Activated CD8-positive, alpha-beta memory T cell treated with anti-CD3 and anti-CD28 coated beads for 48 hours (primary cell): ENCODE measurements around the gene PTGDS.

Experiments
- DNase-seq, 3 experiments: peaks; one replicate each; pipeline ENCODE4 v3.0.0-alpha.2; 2020; ENCODE audit warnings: low read depth in 2 of 3, low spot score in 2 of 3

Gene PTGDS

GRCh38 chr9:137007108-137007815, 30.0 kb downstream of the PTGDS start:
- no peak for DNase-seq

GRCh38 chr9:137007816-137008270, 30.5 kb downstream of the PTGDS start:
- DNase-seq = no peak

GRCh38 chr9:137008312-137008711, 31.0 kb downstream of the PTGDS start:
- DNase-seq = no peak

DNA sequence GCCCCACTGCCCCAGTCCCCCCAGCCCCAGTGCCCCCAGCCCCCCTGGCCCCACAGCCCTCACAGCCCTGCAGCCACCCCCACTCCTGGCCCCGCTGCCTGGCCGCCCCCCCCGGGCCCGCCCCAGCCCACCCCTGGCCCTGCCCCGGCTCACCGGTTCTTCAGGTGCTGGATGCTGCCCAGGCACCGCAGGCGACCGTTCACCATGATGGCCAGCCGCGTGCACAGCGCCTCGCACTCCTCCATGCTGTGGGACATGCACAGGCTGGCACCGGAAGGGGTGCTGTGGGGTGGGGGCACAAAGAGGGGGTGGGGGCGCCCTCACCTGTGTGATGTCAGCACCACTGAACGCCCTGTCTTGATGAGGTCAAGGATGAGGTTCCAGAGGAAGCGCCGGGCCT, 31.9 kb downstream of the PTGDS start:
- no peak for DNase-seq

DNA sequence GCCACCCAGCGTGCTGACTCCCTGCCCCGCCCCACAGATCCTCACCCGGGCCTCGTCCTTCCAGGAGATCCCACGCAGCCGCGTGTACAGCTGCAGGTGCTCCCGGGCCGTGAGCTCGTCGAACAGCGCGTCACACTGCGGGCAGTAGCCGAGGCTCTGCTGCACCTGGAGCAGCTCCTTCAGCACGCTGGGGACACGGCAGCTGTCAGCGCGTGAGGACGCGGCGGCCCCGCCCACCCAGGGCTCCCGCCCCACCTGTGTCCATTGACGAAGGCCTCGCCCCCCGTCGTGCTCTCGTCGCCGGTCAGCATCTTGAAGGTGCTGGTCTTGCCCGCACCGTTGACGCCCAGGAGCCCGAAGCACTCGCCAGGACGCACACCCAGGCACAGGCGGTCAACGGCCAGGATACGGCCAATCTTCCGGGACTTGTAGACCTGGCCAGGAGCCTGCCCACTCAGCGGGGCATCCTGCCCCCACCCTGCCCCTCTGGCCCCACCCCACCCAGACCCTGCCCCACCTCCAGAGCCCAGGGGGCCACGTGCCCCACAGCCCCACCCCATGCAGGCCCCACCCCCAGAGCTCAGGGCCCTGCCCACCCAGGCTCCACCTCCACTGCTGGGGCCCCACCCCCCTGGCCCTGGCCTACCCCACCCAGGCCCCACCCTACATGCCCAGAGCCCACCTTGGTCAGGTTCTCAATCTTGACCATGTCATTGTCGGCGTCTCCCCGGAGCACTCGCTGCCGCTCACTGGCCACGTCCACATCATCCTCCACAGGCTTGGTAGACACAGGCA, 32.8 kb downstream of the PTGDS start:
- no peak for DNase-seq

GRCh38 chr9:137011156-137011555, 33.9 kb downstream of the PTGDS start:
- DNase-seq = no peak

- no peak for DNase-seq
Measured at GRCh38 chr9:137011907-137012675, 34.8 kb downstream of the PTGDS start.

DNA sequence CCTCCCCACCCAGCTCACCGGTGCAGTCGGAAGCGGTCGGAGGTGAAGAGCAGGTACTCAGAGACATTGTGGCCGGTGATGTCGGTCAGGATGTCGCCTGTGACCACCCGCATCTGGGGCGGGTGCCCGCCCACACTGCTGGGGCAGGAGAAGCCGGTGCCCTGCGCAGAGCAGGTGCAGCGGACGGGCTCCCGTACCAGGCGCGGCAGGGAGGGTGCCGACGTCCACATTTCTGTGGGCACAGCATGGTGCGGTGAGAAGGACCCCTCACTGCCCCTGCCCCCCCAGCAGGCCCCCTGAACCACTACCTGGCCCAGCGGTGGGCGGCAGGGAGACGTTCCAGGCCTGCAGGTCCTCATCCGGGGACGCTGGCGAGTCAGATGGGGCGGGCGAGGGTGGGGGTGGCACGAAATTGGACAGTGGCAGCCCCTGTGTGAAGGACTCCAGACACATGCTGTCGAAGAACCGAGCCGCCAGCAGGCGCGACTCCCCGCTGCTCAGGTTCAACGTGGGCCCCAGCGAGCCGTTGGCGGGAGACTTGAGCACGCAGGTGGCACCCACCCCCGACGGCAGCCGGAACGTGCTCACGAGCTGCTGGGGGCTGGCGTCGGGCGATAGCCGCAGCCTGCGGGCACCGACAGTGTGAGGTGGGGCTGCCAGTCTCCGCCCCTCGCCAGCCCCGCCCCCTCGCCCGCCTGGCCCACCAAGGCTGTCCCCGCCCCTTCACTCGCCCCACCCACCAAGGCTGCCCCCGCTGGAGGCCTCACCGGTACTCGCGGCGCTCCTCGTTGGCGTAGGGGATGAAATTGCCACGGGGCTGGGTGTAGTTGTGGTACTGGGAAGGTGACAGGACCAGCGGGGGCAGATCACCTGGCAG, 35.6 kb downstream of the PTGDS start:
- no peak for DNase-seq

- DNase-seq = no peak
Measured at GRCh38 chr9:137013571-137013940, 36.3 kb downstream of the PTGDS start.

DNA sequence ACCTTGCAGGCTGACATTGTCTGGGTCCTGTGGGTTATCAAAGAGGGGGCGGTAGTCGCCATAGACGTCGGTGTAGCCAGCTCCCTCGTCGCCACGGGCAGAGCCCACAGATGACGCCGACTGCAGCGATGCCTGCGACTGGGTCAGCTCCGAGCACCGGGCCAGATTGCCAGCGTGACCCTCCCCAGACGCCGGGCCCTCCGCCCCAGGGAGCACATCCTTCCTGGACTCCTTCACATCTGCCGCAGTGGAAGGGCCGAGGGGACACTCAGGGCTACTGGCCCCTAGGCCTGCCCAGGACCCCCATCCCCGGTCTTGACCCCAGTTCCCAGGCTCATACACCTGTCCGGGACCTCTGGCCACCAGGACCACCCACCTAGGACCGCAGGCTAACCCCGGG, 36.9 kb downstream of the PTGDS start:
- no peak for DNase-seq

DNA sequence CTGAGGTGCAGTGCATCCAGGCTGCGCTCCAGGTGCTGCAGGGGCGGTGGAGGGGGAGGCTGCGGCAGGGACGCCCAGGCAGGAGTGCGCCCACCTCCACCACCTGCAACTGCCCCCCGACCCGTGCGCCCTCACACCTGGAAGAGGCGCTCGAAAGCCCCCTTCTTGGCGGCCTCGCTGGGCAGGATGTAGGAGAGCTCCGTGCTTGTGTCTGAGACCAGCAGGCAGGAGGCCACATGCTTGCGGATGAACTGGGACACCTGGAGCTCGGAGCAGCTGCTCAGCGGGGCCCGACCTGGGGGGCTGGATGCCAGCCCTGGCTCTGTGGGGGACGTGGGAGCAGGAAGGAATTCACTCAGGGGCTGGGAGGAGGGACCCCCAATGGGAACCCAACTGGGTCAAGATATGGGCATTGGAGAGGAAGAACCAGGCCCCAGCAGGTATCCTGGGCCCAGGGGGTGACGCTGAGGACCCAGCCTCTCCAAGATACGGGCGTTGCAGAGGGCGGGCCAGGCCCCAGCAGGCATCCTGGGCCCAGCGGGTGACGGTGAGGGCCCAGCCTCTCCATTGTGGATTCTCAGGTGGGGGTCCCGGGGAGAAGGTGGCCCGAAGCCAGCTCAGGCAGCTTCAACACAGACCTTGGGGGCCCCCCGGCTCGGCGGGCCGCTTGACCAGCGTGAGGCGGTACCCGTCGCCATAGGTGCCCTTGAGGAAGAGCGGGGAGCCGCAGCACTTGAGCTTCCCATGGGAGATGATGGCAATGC, 37.7 kb downstream of the PTGDS start:
- DNase-seq = no peak

DNA sequence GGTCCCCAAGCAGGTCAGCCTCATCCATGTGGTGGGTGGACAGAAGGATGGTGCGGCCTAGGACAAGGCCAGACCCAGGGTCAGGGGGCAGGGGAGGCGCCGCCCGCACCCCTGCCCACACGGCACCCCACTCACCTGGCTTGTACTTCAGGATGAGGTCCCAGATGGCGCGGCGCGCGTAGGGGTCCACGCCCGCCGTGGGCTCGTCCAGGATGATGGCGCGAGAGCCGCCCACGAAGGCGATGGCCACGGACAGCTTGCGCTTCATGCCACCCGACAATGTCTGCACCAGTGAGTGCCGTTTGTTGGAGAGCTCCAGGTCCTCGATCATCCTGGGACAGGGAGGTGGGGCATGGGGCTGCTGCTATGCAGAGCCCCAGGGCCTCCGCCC, 38.2 kb downstream of the PTGDS start:
- DNase-seq = no peak

- DNase-seq = no peak
Measured at GRCh38 chr9:137015976-137016375, 38.7 kb downstream of the PTGDS start.

DNA sequence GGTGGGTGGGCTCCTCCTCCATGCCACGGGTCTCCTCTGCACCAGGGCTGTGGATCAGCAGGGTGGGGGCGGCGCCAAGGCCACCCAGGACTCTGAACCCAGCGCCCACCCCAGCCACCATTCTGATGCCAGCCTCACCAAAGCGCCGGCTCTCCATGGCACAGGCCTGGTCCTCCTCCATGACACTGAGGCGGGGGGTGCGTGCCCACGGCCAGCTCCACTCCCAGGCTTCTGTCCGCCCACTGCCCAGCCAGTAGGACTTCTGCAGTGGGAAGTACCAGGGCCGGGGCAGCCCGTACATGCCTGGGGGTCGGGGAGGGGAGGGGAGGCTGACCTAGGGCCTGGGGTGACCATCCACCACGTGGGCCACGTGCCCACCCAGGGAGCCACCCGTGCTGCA, 39.1 kb downstream of the PTGDS start:
- no peak for DNase-seq

DNA sequence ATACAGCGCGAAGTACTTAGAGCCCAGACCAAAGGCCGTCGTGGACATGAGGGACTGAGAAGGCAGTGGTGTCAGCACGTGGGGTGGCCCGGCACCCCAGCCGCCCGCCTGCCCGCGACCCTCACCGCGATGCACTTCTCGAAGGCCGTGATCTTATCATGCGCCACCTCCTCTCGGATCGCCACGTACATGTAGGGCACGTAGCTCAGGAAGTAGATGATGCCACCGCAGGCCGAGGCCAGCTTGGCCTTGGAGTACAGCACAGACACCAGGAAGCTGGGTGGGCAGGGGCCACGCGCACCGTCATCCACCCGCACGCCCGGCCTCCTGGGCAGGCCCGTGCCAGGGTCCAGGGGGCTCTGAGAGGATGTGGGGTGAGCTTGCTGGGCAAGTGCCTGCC, 39.8 kb downstream of the PTGDS start:
- DNase-seq = no peak

GRCh38 chr9:137017791-137018497, 40.6 kb downstream of the PTGDS start:
- no peak for DNase-seq

DNA sequence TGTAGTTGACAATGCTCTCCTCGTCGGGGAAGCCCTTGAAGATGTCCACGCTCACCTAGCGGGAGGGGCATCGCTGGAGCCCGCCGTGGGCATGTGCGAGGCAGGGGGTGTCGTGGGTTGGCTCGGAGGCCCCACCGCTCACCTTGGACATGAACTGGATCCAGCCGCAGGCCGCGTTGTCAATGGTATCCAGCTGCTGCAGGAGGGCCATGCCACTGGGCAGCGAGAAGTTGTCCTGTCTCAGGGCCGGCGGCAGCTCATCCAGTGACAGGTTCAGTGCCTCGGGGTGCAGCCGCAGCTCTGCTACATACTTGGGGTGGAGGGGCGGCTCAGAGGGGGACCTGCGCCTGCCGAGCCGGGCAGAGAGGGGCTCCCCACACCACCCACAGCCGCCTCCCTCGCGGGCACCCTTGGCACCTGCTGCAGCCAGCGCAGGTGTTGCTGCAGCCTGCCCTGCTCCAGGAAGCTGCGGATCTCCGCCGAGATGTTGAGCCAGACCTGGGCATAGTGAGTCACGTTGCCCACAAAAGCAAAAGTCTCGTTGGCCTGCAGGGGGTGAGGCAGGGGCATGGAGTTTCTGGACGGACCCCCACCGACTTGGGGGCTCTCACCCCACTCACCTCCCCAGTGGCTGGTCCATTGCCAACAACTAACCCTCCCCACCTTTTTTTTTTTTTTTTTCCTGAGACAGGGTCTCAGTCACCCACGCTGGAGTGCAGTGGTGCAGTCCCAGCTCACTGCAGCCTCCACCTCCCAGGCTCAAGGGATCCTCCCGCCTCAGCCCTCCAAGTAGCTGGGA, 41.7 kb downstream of the PTGDS start:
- no peak for DNase-seq

DNA sequence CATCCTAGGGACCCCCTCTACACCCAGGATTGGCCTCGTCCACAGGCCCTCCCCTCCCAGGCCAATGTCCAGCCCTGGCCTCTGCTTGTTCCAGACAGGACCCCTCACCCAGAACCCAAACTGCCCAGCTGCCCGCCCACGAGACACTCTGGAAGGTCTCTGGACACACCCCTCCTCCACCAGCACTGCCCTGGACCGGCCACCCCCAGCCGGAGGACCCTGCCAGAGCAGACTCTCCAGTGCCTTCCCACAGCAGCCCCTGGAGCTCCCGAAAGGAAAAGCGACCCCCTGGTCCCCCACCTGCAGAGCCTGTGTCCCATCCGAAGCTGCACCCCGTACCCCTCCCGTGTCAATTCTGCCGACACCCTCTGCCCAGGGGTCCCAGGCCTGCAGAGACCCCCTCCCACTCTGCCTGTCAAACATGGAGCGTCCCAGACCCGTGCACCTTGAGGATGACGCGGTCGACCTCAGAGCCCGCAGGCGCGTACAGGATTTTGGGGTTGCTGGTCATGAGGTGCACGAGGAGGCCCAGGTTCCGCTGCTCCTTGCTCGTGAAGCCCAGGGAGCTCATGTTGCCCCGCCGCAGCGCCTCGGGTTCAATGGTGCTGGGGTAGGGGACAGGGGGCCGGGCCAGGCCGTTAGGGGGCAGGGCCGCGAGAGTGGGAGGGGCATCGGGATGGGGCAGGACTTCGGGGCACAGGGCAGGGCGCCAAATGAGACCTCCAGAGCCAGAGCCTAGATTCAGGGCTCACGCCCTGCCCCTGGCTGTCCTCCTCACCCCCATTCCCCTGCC, 42.8 kb downstream of the PTGDS start:
- no peak for DNase-seq
